ENCODE measurements around the gene ITIH3.

Gene ITIH3

GRCh38 chr3:52793702-52794611, 639 bp upstream of the ITIH3 start:
- in situ Hi-C loops (cut with HindIII; ENCODE audit: low sequenced_read_pairs): no loop called here

DNA sequence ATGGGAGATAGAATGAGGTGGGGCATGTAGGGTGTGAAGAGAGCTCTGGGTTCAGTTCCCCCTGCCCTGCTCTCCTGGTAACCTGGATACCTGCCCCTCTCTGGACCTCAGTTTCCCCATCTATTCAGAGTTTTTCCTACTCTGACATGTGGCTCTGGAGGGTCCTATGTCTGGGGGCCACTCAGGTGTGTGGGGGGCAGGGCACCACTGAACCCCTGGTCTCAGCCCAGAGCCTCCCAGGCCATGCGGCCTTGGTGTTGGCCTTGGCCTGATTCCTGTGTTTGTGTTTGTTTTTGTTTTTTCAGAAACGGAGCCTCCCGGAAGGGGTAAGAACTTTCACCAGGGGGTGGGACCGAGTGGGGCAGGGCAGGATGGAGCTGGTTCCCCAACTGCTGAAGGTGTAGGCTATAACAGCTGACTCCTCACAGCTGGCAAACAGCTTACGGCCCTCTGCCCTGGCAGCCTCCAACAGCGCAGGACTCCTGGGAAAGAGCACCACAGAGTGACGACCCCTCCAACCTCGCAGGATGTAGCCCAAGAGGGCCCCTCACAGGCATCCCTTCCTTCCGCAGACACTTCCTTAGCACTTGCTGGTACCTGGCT, 803 bp downstream of the ITIH3 start:
- in situ Hi-C loops (cut with HindIII; ENCODE audit: low sequenced_read_pairs): no loop called here

GRCh38 chr3:52796411-52796810, 1.8 kb downstream of the ITIH3 start:
- in situ Hi-C loops (cut with HindIII; ENCODE audit: low sequenced_read_pairs): no loop called here

GRCh38 chr3:52798376-52798977, 3.9 kb downstream of the ITIH3 start:
- in situ Hi-C loops (cut with HindIII; ENCODE audit: low sequenced_read_pairs): no loop called here

- in situ Hi-C loops (cut with HindIII; ENCODE audit: low sequenced_read_pairs): no loop called here
Observed at GRCh38 chr3:52798978-52799476, 4.4 kb downstream of the ITIH3 start.

DNA sequence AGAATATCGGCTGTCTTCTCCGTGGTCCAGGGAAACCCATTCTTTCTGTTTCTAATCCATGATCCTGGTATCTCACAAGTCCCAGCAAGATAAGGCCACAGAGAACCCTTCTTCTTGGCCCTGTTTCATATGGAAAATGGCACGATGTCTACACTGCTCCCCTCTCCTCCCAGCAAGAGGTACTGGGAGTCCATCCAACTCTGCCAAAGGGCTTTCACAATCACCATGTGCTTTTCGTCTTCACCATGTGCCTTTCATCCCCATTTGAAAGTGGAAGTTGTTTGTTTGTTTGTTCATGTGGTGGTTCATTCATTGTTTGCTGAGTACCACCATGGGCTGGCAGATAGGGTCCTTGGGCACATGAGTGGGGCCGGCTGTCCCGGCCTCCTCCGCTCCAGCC, 5.5 kb downstream of the ITIH3 start:
- in situ Hi-C loops (cut with HindIII; ENCODE audit: low sequenced_read_pairs): no loop called here

GRCh38 chr3:52801839-52802238, 7.2 kb downstream of the ITIH3 start:
- in situ Hi-C loops (cut with HindIII; ENCODE audit: low sequenced_read_pairs): no loop called here

DNA sequence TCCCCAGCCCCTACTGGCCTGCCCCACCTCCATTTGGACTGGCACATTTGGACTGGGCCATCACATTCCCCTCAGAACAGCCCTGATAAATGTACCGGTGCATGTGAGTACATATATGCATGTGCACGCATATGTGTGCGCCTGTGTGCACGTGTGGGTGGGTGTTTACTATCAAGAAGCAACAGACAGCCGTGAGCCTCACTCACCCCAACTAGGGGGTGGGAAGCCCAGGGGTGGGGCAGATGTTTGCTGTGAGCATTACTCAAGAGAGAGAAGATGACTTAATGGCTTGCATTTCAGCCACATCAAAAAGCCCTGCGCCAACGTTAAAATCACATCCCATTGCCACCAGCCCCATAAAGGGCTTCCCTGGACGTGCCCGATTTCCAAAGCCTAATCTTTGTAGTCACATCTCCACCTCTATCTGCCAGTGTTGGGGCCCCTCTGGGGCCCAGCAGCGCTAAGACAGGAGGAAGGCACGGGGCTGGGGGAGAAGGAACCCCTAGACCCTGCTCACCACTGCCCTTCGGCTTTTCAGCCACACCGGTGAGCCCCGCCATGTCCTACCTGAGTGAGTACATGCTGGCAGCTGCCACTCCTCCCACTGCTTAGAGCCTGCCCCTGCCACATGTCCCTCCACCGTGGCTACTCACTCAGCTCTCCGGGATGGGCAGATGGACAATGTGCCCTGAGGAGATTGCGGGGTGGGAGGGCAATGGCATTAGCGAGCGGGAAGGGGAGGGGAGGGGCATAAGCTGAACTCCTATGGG, 10.9 kb downstream of the ITIH3 start:
- in situ Hi-C loops (cut with HindIII; ENCODE audit: low sequenced_read_pairs): no loop called here

- in situ Hi-C loops (cut with HindIII; ENCODE audit: low sequenced_read_pairs): no loop called here
Observed at GRCh38 chr3:52809149-52809548, 14.6 kb downstream of the ITIH3 start.

GRCh38 chr3:52809662-52810377, 15.2 kb downstream of the ITIH3 start:
- in situ Hi-C loops (cut with HindIII; ENCODE audit: low sequenced_read_pairs): no loop called here

GRCh38 chr3:52810923-52811322, 16.3 kb downstream of the ITIH3 start:
- in situ Hi-C loops (cut with HindIII; ENCODE audit: low sequenced_read_pairs): no loop called here

- in situ Hi-C loops (cut with HindIII; ENCODE audit: low sequenced_read_pairs): no loop called here
Observed at GRCh38 chr3:52811452-52812011, 16.9 kb downstream of the ITIH3 start.

GRCh38 chr3:52813810-52814209, 19.2 kb downstream of the ITIH3 start:
- in situ Hi-C loops (cut with HindIII; ENCODE audit: low sequenced_read_pairs): no loop called here

GRCh38 chr3:52816199-52816598, 21.6 kb downstream of the ITIH3 start:
- in situ Hi-C loops (cut with HindIII; ENCODE audit: low sequenced_read_pairs): no loop called here

- in situ Hi-C loops (cut with HindIII; ENCODE audit: low sequenced_read_pairs): no loop called here
Observed at GRCh38 chr3:52816654-52817053, 22.1 kb downstream of the ITIH3 start.

GRCh38 chr3:52817221-52817620, 22.6 kb downstream of the ITIH3 start:
- in situ Hi-C loops (cut with HindIII; ENCODE audit: low sequenced_read_pairs): no loop called here

- in situ Hi-C loops (cut with HindIII; ENCODE audit: low sequenced_read_pairs): no loop called here
Observed at GRCh38 chr3:52817860-52818259, 23.3 kb downstream of the ITIH3 start.

DNA sequence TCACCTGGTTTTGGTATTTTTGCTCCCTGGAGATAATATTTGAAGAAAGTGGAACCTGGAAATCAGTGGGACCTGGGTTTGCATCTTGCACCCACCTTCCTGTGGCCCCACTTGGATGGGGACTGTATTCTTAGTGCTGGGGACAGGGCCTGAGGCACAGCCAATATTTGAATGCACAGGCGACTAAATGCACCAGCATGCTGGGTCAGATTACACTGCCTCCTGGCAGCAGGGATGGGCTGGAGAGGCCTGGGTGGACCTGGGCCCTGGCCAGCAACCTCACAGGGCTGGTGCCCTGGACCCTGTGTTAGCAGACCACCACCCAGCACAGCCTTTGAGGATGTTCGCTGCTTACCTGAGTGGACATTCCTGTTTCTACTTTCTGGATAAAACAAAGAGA, 25.3 kb downstream of the ITIH3 start:
- in situ Hi-C loops (cut with HindIII; ENCODE audit: low sequenced_read_pairs): no loop called here

GRCh38 chr3:52820736-52821135, 26.1 kb downstream of the ITIH3 start:
- in situ Hi-C loops (cut with HindIII; ENCODE audit: low sequenced_read_pairs): no loop called here

- in situ Hi-C loops (cut with HindIII; ENCODE audit: low sequenced_read_pairs): no loop called here
Observed at GRCh38 chr3:52822363-52822762, 27.8 kb downstream of the ITIH3 start.
